Gastrocnemius medialis (tissue), 4 donors: ENCODE measurements around the gene CYP4B1.

Experiments used
- POLR2A ChIP-seq, 2 donors: fragments of 450-650 bp; IDR thresholded peaks; one replicate each; pipeline ENCODE4 v1.6.1; 2017; ENCODE audit warnings: antibody characterized with exemption in 2 of 2, mild to moderate bottlenecking in 2 of 2, moderate library complexity in 2 of 2
- TF ChIP-seq, protein P1 (sequence below), 5 experiments: fragments of 450-650 bp in 3 of 5; fragments of 200-600 bp in 2 of 5; sonication (generic) in 2 of 5; IDR thresholded peaks in 4 of 5; conservative IDR thresholded peaks in 1 of 5; 1 replicate in 4 of 5; 2 replicates in 1 of 5; pipeline ENCODE4 v1.5.1; 2016 to 2019; ENCODE audit warnings: antibody characterized with exemption in 5 of 5, mild to moderate bottlenecking in 3 of 5, moderate library complexity in 3 of 5

GRCh38 chr1:46764402-46764801 lies 34.4 kb upstream of the CYP4B1 start:
- TF ChIP-seq, protein P1, sequence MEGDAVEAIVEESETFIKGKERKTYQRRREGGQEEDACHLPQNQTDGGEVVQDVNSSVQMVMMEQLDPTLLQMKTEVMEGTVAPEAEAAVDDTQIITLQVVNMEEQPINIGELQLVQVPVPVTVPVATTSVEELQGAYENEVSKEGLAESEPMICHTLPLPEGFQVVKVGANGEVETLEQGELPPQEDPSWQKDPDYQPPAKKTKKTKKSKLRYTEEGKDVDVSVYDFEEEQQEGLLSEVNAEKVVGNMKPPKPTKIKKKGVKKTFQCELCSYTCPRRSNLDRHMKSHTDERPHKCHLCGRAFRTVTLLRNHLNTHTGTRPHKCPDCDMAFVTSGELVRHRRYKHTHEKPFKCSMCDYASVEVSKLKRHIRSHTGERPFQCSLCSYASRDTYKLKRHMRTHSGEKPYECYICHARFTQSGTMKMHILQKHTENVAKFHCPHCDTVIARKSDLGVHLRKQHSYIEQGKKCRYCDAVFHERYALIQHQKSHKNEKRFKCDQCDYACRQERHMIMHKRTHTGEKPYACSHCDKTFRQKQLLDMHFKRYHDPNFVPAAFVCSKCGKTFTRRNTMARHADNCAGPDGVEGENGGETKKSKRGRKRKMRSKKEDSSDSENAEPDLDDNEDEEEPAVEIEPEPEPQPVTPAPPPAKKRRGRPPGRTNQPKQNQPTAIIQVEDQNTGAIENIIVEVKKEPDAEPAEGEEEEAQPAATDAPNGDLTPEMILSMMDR (IDR thresholded peaks at IDR 0.05 in 4 of 5, conservative IDR thresholded peaks at IDR 0.05 in 1 of 5): no peak
- no peak for TF ChIP-seq POLR2A (IDR thresholded peaks at IDR 0.05)
